NCI-H2107 treated with DMSO at 0.1 percent for 48 hours (cell line): Measurements from ENCODE around the gene DET1.
"Not testable (repeated sequence)": the region's sequence is repeated elsewhere in the genome, so short reads cannot be mapped to it uniquely, and the experiment has no call there.

ENCODE experiments used
- DNase-seq: peaks from one replicate; lab custom pipeline; 2025; ENCODE audit not compliant: unreplicated experiment; lab: John Stamatoyannopoulos, UW

Gene DET1

DNA sequence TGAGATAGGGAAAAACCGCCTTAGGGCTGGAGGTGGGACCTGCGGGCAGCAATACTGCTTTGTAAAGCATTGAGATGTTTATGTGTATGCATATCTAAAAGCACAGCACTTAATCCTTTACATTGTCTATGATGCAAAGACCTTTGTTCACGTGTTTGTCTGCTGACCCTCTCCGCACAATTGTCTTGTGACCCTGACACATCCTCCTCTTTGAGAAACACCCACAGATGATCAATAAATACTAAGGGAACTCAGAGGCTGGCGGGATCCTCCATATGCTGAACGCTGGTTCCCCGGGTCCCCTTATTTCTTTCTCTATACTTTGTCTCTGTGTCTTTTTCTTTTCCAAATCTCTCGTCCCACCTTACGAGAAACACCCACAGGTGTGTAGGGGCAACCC lies 5.4 kb downstream of the DET1 start:
- DNase-seq = not testable (repeated sequence)

DNA sequence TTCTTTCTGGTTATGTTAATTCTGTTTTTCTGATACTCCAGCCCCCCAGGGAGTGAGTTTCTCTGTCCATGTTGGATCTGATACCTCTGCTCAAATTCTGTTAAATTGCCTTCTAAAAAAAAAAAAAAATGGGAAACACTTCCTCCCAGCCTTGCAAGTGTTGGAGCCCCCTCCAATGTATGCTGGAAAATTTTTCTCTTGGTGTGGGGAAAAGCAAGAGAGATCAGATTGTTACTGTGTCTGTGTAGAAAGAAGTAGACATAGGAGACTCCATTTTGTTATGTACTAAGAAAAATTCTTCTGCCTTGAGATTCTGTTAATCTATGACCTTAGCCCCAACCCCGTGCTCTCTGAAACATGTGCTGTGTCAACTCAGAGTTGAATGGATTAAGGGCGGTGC lies 6.1 kb downstream of the DET1 start:
- not testable (repeated sequence) for DNase-seq

DNA sequence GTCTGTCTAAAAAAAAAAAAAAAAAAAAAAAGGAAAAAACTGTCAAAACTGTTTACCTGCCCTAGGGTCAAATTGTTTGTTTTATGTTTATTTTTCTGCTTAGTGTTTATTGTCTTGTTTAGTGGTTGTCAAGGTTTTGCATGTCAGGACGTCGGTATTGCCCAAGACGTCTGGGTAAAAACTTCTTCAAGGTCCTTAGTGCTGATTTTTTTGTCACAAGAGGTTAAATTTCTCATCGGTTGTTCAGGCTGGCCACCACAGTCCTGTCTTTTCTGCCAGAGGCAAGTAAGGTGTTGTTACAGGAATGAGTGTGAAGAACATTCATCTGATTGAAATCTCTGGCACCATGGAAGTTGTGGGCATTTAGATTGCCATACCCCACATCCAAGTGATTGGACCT lies 7.0 kb downstream of the DET1 start:
- DNase-seq = no peak

DNA sequence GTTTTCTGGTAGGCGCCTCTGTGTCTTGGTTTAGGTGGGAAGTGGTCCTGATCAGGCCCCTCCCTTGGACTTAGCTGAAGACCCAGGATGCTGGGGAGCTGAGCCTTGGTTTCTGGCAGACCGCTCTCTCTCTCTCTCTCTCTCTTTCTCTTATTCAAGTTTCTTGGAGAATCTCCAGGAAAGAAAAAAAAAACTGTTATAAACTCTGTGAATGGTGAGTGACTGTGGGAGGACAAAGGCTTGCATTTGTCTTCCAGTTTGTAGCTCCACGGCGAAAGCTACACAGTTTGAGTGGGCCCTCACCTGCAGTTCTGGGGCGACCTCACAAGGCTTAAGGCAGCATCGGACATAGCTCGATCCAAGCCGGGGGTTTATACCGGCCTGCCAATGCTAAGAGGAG lies 7.5 kb downstream of the DET1 start:
- no peak for DNase-seq

DNA sequence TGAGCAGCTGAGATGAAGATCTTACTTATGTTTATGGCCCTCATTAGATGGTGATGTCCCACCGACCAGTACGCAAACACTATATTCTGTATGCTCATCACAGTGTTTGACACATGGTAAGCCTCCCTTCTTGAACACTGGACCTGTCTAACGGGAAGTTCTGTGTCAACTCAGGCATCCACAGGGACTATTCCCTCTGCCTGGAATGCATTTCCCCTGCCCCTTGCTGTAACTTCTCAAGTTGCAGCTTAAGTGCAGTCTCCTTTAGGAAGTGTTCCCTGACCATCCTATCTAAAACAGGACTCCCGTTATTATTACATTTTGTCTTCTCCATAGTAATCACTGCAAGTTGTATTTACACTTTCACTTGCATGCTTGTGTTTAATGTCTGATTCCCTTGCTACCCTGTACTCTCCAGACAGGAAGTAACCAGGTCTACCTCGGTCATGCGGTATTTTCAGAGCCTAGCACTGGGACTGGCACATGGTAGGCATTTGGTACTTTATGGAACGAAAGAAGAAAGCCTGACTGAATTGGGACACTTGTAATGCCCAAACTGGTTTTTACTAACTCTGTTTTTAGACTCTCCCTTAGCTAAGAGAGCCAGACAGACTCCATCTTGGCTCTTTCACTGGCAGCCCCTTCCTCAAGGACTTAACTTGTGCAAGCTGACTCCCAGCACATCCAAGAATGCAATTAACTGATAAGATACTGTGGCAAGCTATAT lies 8.7 kb downstream of the DET1 start:
- DNase-seq = no peak

DNA sequence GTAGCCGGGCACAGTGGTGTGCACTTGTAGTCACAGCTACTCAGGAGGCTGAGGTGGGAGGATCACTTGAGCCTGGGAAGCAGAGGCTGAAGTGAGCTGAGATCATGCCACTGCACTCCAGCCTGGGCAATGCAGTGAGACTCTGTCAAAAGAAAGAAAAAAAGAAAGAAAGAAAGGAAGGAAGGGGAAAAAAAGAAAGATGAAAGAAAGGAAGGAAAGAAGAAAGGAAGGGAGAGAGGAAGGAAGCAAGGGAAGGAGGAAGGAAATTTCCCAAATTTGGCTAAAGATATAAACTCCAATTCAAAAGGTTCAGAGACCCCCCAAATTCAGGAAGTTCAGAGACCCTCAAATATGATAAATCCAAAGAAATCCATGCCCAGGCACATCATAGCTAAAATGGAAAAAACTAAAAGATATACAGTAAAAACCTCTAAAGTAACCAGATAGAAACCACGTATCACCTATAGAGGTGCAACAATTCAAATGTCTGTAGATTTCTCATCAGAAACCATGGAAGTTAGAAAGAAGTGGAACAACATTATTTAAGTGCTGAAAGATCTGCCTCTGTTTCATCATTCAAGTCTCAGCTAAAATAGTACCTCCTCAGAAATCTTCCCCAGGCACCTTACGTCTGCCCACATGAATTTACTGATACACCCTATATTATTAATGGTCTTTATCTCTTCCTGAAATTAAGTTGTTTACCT lies 10.7 kb downstream of the DET1 start:
- DNase-seq = no peak

DNA sequence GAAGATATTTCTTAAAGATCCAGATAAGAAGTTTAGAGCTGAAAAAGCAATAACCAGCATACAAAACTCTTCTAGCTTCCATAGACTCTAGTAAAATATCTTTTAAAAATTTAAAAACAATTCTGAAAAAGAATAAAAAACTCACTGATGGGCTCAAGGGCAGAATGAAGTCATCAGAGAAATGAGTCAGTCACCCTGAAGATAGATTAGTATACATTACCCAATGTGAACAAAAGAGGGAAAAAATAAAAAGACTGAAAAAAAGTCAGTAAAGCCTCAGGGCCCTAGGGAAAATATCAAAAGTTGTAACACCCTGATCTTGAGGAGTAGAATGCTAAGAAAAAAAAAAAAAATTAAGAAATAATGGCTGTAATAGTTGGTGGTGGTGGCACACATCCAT lies 11.4 kb downstream of the DET1 start:
- no peak for DNase-seq

DNA sequence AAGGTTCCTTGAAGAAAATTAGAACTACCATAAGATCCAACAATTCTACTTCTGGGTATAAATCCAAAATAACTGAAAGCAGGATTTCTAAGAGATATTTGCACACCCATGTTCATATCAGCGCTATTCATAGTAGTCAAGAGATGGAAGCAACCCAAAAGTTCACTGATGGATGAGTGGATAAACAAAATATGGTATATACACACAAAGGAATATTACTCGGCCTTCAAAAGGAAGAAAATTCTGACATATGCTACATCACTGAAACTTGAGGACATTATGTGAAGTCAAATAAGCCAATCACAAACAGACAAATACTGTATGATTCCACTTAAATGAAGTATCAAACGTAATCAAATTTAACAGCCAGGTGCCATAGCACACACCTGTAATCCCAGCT lies 13.1 kb downstream of the DET1 start:
- DNase-seq = no peak

DNA sequence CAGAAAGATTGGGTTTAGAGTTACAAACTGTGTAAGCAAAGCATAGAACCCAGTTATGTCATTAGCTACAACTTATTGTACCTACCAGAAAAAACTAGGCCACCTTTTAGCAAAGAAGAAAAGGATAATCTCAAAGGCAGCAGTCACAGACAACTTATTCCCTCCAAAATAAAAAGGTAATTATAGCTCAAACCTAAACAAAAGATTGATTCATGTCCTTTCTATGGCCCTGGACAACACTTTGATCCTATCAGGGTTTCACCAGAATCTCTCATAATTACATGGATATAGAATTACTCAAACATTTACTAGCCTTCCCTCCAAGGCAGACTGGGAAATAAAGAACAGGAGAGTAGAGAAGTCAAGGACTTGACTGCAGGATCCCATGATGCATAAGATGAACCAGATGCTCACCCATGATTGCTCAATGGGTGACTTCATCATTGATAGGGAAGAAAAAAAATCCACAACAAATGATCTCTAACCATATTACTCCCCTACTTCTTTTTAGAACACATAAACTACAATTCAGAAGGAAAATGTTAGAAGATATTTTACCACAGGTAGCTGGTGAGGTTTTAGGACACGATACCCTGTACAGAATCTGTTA lies 17.4 kb downstream of the DET1 start:
- DNase-seq = peak; percentile 38

DNA sequence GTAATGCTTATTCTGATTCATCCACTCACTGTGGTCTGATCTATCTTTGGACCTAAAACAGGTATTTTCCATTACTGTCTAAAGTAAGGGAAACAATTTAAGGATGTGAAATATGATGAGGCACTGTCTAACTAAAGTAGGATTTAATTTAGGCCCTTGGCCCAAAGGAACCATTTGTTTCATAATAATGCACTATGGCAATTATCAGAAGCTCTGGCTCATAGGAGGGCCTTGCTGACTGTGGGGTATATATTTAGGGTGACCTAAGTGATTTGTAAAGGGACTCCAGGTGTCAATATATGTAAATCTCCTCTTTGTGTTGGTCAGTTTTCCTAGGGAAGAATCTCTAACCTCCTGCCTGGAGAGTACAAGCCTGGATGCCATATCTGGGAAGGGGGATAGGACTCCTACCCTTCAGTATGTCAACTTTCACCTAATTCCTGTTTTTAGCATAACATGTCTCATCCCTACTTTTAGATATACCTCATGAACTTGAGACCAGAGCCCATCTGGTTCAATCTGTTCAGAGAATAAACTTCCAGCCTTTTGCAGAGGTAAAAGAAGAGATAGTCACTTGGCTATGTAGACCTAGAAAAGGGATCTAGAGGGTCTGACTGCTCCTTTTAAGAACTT lies 20.1 kb downstream of the DET1 start:
- no peak for DNase-seq

DNA sequence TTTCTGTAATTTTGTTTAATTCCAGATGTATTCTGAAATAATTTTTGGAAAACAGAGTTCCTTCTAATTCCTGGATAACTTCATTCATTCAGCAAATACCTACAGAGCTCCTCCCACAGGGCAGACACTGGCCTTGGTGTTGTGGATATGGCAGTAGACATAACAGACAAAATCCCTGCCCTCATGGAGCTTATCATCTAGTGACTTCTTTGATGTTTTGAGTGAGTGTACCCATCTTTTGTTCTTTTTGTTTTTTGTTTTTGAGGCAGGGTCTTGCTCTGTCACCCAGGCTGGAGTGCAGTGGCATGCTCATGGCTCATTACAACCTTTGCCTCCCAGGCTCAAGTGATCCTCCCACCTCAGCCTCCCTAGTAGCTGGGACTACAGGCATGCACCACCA lies 21.1 kb downstream of the DET1 start:
- DNase-seq = no peak

DNA sequence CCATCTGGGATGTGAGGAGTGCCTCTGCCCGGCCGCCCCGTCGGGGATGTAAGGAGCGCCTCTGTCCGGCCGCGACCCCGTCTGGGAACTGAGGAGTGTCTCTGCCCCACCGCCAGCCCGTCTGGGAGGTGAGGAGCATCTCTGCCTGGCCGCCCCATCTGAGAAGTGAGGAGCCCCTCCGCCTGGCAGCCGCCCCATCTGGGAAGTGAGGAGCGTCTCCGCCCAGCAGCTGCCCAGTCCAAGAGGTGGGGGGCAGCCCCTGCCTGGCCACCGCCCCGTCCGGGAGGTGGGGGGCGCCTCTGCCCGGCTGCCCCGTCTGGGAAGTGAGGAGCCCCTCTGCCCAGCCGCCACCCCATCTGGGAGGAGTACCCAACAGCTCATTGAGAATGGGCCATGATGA lies 22.4 kb downstream of the DET1 start:
- not testable (repeated sequence) for DNase-seq

DNA sequence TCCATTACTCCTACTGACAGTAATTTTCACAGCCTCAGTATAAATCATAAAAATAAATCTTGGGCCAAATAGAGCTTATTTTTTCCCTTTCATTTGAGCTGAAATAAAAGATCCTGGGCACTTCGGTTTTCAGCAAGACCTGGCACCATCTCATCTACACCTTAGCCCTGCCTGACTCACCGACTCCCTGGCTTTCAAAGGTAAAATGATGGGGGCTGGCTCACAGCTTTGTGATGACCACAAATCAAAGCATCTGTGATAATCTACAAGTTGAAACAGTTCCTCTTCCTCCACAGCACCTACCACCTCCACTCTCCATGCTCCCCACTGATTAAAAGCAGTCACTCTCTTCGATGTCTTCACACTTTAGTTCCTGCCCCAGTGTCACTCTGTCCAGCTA lies 27.6 kb downstream of the DET1 start:
- no peak for DNase-seq

DNA sequence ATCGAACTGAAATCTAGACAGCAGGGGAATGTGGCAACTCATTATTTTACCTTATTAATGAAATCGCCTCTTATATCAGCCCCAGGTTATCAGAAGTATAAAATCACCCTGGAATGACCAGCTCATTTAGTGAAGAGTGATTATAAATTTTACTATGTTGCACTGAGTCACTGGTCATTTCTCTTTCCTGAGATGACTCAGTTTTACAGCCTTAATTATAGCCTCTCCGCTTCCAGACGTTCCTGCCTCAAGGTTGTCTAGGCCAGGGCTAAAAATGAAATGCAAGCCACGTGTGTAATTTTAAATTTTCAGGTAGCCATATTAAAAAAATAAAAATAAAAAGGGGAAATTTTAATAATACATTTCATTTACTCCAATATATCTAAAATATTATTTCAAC lies 33.3 kb downstream of the DET1 start:
- DNase-seq = no peak

DNA sequence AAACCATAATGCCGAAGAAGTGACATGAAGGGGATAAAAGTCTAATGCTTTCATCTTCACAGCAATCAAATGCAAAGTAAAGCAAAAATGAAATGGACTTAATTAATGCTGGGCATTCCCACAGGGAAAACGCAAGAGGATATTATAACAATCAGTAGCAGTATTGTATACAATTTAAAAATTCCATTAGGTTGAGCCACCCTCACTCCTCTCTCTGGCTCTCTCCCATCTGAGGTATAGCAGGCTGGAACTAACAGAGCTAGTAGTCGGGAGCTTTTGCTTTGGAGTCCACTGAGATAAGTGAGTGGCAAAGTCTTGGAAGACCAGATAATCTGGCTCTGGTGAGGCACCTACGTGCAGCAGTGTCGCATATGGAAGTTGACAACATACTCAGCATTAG lies 33.9 kb downstream of the DET1 start:
- DNase-seq = no peak

DNA sequence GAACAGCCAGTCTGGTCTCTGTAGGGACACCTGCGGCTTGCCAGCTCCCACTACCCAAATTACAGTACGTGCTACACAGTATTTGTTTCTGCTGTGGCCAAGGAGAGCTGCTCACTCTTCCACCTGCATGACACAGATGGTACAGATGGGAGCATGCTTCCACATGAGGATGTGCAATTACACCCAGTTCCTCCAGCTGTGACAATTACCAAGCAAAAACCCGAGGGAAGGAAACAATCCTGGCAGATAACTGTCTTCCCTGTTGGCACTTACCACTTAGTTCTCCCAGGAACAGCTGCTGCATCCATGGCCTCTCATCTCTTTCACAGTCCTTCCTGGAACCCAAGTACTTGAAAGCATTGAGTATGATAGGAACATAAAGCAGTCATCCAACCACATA lies 34.4 kb downstream of the DET1 start:
- no peak for DNase-seq

DNA sequence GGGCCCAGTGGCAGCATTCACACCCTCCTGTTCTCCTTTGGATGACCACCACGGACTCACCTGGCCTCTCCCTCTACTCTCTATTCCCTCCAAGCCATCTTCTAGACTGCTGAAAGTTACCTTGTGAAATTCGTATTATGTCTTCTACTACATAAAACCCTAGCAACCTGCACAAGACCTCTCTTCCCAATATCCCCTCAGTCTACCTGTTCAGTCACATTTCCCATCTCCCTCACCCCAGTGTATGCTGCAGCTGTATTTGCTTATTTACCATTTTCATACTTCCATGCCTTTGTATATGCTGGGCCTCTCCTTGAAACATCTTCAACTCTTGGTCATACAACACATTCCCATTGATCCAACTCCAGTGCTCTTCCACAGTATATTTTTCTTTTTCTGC lies 35.3 kb downstream of the DET1 start:
- DNase-seq = no peak

DNA sequence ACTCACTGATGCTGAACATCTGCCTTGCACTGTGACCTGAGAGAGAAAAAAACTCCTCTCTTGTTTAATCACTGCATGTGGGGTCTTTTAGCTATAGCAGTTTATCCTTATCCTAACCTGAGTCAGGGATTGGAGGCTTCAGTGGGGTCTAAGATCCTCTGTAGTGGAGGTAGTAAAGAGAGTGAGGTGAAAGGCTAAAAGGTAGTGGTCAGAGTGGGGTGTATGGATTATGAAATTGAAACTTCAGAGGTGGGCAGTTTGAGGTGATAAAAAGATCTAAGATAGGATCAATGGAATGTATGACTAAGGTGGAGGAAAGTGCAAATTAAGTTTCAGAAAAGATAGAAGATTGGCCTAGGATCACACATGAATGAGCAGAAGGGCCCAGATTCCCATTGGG lies 36.5 kb downstream of the DET1 start:
- DNase-seq = no peak

DNA sequence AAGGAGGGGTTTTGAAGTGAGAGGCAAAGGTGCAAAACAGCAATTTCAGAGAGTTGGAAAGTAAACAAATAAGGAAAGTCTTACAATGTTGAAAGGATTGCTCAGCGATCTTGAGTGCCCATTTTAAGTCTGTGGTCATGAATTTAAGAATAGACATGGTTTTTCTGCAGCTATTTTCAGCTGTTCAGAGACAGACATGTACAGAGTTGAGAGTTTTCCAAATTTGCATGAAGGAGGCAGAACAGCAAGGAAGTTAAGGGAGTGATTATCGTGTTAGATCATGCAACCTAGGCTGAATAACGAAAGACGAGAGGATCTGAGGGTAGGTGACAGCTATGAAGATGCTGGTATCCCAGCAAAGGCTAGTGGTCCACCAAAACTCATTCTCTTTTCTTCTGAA lies 37.2 kb downstream of the DET1 start:
- DNase-seq = no peak

DNA sequence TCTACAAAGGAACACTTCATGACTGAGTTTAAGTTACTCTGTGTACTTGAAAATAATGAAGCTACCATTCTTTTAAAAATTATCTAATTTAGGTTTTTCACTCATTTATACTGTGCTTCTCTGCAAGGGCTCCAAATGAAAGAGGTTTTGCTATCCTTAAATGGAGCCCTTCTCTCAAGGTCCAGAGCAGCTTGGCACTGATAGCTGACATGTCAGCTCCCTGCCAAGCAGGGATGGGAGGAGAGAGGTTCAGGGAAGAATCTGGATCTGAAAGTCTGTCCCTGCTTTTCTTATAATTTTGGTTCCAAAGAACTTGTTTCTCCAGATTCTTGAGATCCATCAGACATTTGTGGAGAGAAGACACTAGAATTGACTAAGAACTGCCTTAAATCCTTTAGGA lies 39.9 kb downstream of the DET1 start:
- DNase-seq = no peak

DNA sequence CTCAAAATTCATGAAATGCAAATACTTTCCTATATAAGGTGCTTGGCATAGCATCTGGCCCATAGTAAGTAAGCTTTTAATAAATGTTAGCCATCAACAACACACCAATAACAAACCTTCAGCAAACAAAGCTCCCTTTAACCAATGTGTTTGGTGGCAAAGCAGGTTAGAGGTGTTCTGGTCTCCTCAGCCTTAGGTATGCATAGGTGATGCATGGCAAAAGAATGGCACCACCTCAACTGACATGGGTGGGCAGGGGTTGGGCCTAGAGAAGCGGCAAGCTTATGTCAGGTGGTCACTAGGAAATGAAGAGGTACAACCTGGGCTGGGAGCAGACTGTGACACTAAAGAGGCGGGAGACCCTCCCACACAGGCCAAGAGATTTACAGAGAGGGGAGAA lies 40.8 kb downstream of the DET1 start:
- DNase-seq = no peak

DNA sequence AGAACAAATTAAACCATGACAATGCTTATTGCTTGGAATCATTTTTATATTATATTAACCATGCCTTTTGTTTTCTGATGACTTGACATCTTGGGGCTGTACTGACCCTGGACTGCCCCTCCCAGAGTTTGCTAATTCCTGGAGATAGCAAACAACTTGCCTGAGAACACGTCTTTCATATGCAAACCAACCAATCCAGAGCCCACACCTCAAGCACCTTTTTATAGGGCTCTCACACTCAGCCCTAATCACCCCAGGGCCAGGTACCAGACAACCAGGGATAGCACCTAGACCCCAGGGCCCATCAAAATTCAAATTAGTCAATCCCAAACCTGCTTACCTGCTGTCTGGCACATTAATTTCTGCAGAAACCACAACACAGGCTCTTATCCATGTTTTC lies 42.0 kb downstream of the DET1 start:
- DNase-seq = no peak
